ENCODE data around the gene RALGPS1.

- TF ChIP-seq CTCF (IDR thresholded peaks at IDR 0.05; ENCODE audit: low read depth, low read length) (no peak), EZH2phosphoT487 (IDR thresholded peaks at IDR 0.05; ENCODE audit: low read depth) (no peak)
Measured at GRCh38 chr9:127175764-127176163, 261.2 kb downstream of the RALGPS1 start.

Measured in OCI-LY3 (cell line).